ENCODE data around the gene AHCYL2.
"Not testable (repeated sequence)": the region's sequence is repeated elsewhere in the genome, so short reads cannot be mapped to it uniquely, and the experiment has no call there.

AHCYL2 gene

GRCh38 chr7:129252128-129252527 is 27.3 kb downstream of the AHCYL2 start:
- Mint-ChIP-seq H3K4me1 (peaks cover 11% of the 10 kb centered on the region), H3K9me3 (peaks cover 3% of the 10 kb centered on the region), H3K4me3 (no peak overlapping the region), H3K36me3 (ENCODE audit: low read depth) (peaks cover 5% of the 10 kb centered on the region), H3K27ac (peak overlapping the region; percentile 5), H3K27me3 (ENCODE audit: low read depth, poor library complexity) (no peaks in the 10 kb centered on the region)
- TF ChIP-seq, protein P1, sequence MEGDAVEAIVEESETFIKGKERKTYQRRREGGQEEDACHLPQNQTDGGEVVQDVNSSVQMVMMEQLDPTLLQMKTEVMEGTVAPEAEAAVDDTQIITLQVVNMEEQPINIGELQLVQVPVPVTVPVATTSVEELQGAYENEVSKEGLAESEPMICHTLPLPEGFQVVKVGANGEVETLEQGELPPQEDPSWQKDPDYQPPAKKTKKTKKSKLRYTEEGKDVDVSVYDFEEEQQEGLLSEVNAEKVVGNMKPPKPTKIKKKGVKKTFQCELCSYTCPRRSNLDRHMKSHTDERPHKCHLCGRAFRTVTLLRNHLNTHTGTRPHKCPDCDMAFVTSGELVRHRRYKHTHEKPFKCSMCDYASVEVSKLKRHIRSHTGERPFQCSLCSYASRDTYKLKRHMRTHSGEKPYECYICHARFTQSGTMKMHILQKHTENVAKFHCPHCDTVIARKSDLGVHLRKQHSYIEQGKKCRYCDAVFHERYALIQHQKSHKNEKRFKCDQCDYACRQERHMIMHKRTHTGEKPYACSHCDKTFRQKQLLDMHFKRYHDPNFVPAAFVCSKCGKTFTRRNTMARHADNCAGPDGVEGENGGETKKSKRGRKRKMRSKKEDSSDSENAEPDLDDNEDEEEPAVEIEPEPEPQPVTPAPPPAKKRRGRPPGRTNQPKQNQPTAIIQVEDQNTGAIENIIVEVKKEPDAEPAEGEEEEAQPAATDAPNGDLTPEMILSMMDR (IDR thresholded peaks at IDR 0.05), result no peak
- DNase-seq, result no peak

GRCh38 chr7:129252603-129253002 is 27.8 kb downstream of the AHCYL2 start:
- peaks cover 11% of the 10 kb centered on the region for H3K4me1 Mint-ChIP-seq
- H3K27me3 Mint-ChIP-seq (ENCODE audit: low read depth, poor library complexity), result not testable (repeated sequence)

GRCh38 chr7:129255800-129256199 is 31.0 kb downstream of the AHCYL2 start:
- Mint-ChIP-seq H3K27ac (no peak overlapping the region), H3K4me1 (peaks cover 19% of the 10 kb centered on the region), H3K9me3 (no peaks in the 10 kb centered on the region), H3K4me3 (no peak overlapping the region), H3K27me3 (ENCODE audit: low read depth, poor library complexity) (no peaks in the 10 kb centered on the region), H3K36me3 (ENCODE audit: low read depth) (peaks cover 5% of the 10 kb centered on the region)
- TF ChIP-seq, protein P1 (IDR thresholded peaks at IDR 0.05), result no peak
- no peak for DNase-seq

More at GRCh38 chr7:129252603-129253002, 27.8 kb downstream of the AHCYL2 start:
- not testable (repeated sequence) for DNase-seq; H3K4me3 Mint-ChIP-seq; H3K9me3 Mint-ChIP-seq; H3K36me3 Mint-ChIP-seq (ENCODE audit: low read depth)
- H3K27ac Mint-ChIP-seq, result peak overlapping the region; percentile 5

GRCh38 chr7:129256221-129256620 is 31.4 kb downstream of the AHCYL2 start:
- TF ChIP-seq, protein P1 (IDR thresholded peaks at IDR 0.05), result no peak
- no peaks in the 10 kb centered on the region for H3K9me3 Mint-ChIP-seq
- no peaks in the 10 kb centered on the region for H3K27me3 Mint-ChIP-seq (ENCODE audit: low read depth, poor library complexity)
- no peak overlapping the region for H3K4me3 Mint-ChIP-seq
- H3K36me3 Mint-ChIP-seq (ENCODE audit: low read depth), result peaks cover 5% of the 10 kb centered on the region
- DNase-seq, result no peak
- H3K4me1 Mint-ChIP-seq, result peaks cover 19% of the 10 kb centered on the region
- no peak overlapping the region for H3K27ac Mint-ChIP-seq

DNA sequence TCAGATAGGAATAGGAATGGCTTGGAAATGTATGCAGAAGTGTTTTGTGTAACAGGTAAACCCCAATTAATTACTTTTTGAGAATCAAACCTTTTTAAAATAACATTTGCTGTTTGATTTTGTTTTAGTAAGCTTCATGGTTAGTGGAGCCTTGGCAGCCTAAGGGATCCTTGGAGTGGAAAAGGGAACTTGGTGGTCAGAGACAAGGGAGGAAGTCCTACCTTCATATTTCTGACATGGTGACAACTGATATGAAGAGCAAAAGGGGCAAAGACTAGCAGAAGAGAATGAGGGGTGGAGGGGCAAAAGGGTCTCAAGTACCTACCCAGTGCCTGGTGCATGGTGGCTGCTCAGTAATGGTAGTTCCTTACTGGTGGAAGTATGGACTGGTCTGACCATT is 32.3 kb downstream of the AHCYL2 start:
- TF ChIP-seq, protein P1 (IDR thresholded peaks at IDR 0.05), result no peak
- Mint-ChIP-seq H3K4me3 (no peak overlapping the region), H3K36me3 (ENCODE audit: low read depth) (peaks cover 5% of the 10 kb centered on the region), H3K4me1 (peaks cover 15% of the 10 kb centered on the region), H3K27ac (no peak overlapping the region), H3K27me3 (ENCODE audit: low read depth, poor library complexity) (no peaks in the 10 kb centered on the region), H3K9me3 (no peaks in the 10 kb centered on the region)
- no peak for DNase-seq

GRCh38 chr7:129258649-129259389 is 34.0 kb downstream of the AHCYL2 start:
- H3K27me3 Mint-ChIP-seq (ENCODE audit: low read depth, poor library complexity), result no peaks in the 10 kb centered on the region
- H3K4me1 Mint-ChIP-seq, result peaks cover 9% of the 10 kb centered on the region
- H3K27ac Mint-ChIP-seq, result peak overlapping the region; percentile 66
- H3K4me3 Mint-ChIP-seq, result no peak overlapping the region
- TF ChIP-seq, protein P1 (IDR thresholded peaks at IDR 0.05), result no peak
- H3K9me3 Mint-ChIP-seq, result no peaks in the 10 kb centered on the region
- no peak for DNase-seq
- peaks cover 5% of the 10 kb centered on the region for H3K36me3 Mint-ChIP-seq (ENCODE audit: low read depth)

Data from nephron progenitor cell (in vitro differentiated cells).